GM10248 (cell line): ENCODE results near the gene CASTOR2.

ENCODE experiments used
- CTCF ChIA-PET: fragments of 300-600 bp; sonication (Branson Sonifier 250); formaldehyde crosslinking; extraction: SDS; loops from one replicate; lab custom pipeline; 2021; ENCODE audit warnings: antibody characterized with exemption; lab: Yijun Ruan, JAX
- POLR2A ChIA-PET: fragments of 350-650 bp; sonication (Branson Sonifier 250); formaldehyde crosslinking; extraction: SDS; loops from one replicate; lab custom pipeline; 2020; ENCODE audit warnings: antibody characterized with exemption; lab: Yijun Ruan, JAX
- DNase-seq: peaks from one replicate; pipeline ENCODE4 v3.0.0; 2012; ENCODE audit errors: extremely low spot score
- CTCF ChIP-seq: IDR thresholded peaks from 2 replicates; pipeline ENCODE4 v1.5.1; 2012; ENCODE audit warnings: mild to moderate bottlenecking, low read depth; ENCODE audit errors: extremely low read depth, missing control alignments, control extremely low read depth

CASTOR2 gene

GRCh38 chr7:75039166-75039565 lies 74.7 kb downstream of the CASTOR2 start:
- DNase-seq, result no peak
- ChIA-PET CTCF (interaction anchor here (1.1 kb wide), 1 partner anchor 22 kb away, joined by 3 read pairs; no protein-coding TSS in a partner anchor), POLR2A (no interaction called here)
- no peak for TF ChIP-seq CTCF

DNA sequence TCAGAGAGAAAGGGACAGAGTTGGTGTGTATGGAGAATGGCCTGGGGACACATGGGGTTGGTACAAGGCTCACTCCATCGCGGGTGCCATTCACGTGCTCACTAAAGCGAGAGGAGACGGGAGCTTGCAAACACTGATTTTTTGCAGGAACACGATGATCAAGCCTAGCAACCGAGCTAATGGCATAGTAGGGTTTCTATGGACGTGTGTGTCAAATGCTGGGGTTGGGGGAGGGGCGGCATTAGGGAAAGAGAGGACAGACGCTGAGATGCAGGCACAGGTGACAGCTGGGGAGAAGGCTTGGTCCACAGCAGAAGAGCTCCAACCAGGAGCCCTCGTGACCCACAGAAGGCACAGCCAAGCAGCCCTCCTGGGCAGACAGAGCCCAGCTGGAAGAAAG lies 75.2 kb downstream of the CASTOR2 start:
- TF ChIP-seq CTCF, result no peak
- ChIA-PET CTCF (no interaction called here), POLR2A (no interaction called here)
- DNase-seq, result no peak

DNA sequence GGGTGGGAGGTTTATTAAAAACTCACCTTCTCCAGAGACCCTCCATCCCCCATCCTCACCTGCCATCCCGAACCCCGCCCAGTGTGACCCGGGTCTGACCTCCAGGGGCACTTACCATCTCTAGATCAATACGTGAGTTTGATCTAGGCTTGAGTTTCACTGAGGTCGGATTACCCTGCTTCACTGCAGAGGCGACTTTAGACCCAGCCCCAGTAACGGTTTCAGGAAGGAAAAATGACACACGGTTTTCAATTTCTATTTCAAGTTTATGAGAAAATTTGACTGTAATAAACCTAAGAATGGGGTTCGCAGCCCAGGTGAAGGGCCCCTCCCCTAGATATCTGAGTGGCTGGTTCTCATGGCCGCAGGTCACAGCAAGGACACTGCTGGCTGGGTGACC lies 76.0 kb downstream of the CASTOR2 start:
- no peak for TF ChIP-seq CTCF
- DNase-seq, result peak; percentile 53
- CTCF ChIA-PET, result no interaction called here
- POLR2A ChIA-PET, result no interaction called here

DNA sequence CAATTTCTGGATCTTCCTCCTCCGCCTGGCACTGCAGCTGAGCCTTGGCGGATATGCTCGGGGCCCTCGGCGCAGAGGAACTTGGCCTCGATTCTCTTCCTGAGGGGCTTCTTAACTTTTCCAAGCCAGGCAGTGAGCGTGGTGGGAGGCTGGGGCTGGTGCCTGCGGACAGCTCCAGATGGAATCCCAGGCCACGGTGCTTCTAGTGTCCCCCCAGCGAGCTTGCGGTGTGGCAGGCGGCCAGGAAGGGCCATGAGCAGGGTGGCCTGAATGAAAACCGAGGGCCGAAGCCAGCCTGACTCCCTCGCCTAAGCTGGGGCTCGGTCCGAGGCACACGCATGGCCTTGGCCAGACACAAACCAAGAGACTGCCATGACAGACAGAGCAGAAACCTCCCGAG lies 77.8 kb downstream of the CASTOR2 start:
- CTCF ChIA-PET, result no interaction called here
- POLR2A ChIA-PET, result no interaction called here
- TF ChIP-seq CTCF, result no peak
- no peak for DNase-seq

- POLR2A ChIA-PET, result no interaction called here
- CTCF ChIA-PET, result interaction anchor here (0.7 to 1.3 kb wide), 4 partner anchors 9 to 625 kb away, joined by 3 to 4 read pairs (median 3); no protein-coding TSS in a partner anchor
- no peak for DNase-seq
- no peak for TF ChIP-seq CTCF
Measured at GRCh38 chr7:75042831-75043703, 78.6 kb downstream of the CASTOR2 start.

DNA sequence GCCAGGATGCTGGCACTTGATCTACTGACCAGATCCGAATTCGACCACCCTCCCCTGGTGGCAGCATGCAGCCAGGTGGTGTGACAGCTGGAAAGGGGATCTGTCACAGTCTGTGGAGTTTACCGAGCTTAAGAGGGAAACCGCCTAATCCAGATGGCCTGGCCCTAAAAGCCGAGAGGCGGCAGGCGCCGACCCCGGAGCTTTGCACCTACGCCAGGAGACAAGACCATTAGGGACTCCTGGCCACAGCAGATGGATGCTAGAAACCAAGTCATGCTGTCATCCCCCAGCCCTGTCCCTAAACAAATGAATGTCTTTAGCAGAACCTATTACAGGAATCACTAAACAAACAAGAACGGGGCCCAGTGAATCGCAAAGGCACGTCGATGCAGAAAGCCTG lies 81.4 kb downstream of the CASTOR2 start:
- POLR2A ChIA-PET, result no interaction called here
- no peak for DNase-seq
- TF ChIP-seq CTCF, result no peak
- CTCF ChIA-PET, result interaction anchor here (1.1 to 3.0 kb wide), 13 partner anchors 8 to 633 kb away, joined by 3 to 14 read pairs (median 6); no protein-coding TSS in a partner anchor
